GM19193 (cell line): ENCODE data around the gene HBB.
"Not testable (repeated sequence)": the region's sequence is repeated elsewhere in the genome, so short reads cannot be mapped to it uniquely, and the experiment has no call there.

Source experiments
- POLR2A ChIP-seq: IDR thresholded peaks from 4 replicates; pipeline ENCODE4 v1.6.1; 2011; ENCODE audit not compliant: insufficient read depth, insufficient read length; ENCODE audit errors: extremely low read depth

Gene HBB

GRCh38 chr11:5250543-5251204 is 23.8 kb upstream of the HBB start:
- TF ChIP-seq POLR2A, result no peak

DNA sequence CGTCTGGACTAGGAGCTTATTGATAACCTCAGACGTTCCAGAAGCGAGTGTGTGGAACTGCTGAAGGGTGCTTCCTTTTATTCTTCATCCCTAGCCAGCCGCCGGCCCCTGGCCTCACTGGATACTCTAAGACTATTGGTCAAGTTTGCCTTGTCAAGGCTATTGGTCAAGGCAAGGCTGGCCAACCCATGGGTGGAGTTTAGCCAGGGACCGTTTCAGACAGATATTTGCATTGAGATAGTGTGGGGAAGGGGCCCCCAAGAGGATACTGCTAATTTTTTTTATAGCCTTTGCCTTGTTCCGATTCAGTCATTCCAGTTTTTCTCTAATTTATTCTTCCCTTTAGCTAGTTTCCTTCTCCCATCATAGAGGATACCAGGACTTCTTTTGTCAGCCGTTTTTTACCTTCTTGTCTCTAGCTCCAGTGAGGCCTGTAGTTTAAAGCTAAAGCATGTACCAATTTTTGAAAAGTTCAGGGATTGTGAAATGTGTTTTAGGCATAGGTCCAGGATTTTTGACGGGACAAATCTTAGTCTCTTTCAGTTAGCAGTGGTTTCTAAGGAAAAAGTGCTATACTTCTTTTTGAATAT is 23.0 kb upstream of the HBB start, which contains the start of gene HBG1:
TSS of gene HBG1 (minus strand) at position 51 of the 590 bp plus-strand sequence. CDS start 53 bp downstream, outside the sequence.
- TF ChIP-seq POLR2A, result not testable (repeated sequence)

GRCh38 chr11:5247472-5248192 is 20.8 kb upstream of the HBB start:
- TF ChIP-seq POLR2A, result no peak

- no peak for TF ChIP-seq POLR2A
These were observed 20.1 kb upstream of the HBB start for GRCh38 chr11:5246772-5247471.

DNA sequence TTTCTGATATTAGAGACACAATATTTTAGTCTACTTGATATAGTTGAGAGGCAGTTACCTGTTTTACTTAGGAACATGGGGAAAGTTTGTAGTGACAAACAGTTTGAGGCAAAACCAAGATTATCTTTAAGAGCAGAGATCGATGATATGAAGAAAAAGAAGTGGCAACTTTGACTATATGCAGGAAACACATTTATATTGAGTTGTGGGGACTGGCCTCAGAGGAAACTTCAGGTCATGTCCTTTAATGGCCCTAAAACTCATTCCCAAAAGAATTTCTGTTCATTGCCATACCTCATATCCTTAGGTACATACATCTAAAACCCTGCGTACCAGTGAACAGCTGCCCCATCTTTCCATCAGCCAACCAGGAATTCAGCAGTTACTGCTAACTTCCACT is 18.3 kb upstream of the HBB start:
- TF ChIP-seq POLR2A, result no peak

- TF ChIP-seq POLR2A, result no peak
These were observed 16.9 kb upstream of the HBB start for GRCh38 chr11:5243816-5244180.

- no peak for TF ChIP-seq POLR2A
These were observed 16.3 kb upstream of the HBB start for GRCh38 chr11:5242933-5243815.

DNA sequence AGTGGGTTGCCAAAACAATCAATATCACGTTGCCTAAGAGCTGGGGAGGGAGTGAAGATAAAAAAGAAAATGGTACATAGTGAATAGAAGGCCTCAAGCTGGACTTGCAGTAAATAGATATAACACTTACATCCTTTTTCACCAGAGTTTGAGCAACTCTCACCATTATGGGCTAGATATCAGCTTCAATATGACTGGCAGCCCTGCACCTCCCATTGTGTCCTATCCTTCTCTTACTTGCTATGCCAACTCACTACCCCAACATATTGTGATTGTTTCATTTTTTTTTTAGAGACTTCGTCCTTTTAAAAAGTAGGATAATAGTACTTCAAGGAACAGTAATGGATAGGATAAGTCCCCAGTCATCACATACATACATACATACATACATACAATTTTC is 15.3 kb upstream of the HBB start:
- TF ChIP-seq POLR2A, result no peak

- TF ChIP-seq POLR2A, result no peak
These were observed 14.6 kb upstream of the HBB start for GRCh38 chr11:5241458-5241857.

- TF ChIP-seq POLR2A, result no peak
These were observed 13.6 kb upstream of the HBB start for GRCh38 chr11:5240458-5240857.

DNA sequence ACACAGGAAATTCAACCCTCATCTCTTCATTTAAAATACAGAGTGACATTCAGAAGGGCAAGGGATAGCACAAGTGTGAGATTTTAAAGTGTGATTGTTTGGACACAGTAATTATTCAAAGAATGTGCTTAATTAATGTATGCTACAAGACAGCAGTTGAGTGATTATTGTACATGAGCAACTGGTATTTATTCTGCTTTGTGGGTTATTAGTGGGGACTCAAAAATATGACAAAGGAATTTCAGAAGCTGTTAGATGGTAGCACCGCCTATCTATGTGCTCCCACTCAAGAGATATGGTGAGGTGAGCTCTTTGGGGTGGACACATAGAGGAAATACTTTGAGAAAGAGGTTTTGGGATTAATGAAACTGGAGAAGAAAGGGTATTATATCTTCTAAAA is 13.2 kb upstream of the HBB start:
- no peak for TF ChIP-seq POLR2A

- no peak for TF ChIP-seq POLR2A
These were observed 12.2 kb upstream of the HBB start for GRCh38 chr11:5239046-5239445.

- no peak for TF ChIP-seq POLR2A
These were observed 11.6 kb upstream of the HBB start for GRCh38 chr11:5238486-5238885.

DNA sequence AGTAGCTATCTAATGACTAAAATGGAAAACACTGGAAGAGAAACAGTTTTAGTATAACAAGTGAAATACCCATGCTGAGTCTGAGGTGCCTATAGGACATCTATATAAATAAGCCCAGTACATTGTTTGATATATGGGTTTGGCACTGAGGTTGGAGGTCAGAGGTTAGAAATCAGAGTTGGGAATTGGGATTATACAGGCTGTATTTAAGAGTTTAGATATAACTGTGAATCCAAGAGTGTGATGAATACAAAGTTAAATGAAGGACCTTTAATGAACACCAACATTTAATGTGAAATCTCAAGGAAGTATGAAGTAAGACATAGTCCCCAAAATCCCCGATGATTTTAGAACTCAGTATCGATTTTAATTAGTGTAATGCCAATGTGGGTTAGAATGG is 10.5 kb upstream of the HBB start:
- no peak for TF ChIP-seq POLR2A
